Epithelial cell of umbilical artery (primary cell): ENCODE data around the gene CFL2. TPM values are rescaled to one million over a fixed set of nuclear protein-coding genes. Genes with fewer than 3 reads are reported as not detected.

Experiments used
- total RNA-seq: library from RNA; depleted of rRNA; stranded (reverse); fragments of >200 nt; gene quantifications from 2 replicates; pipeline ENCODE4 v1.2.3, GENCODE V29; 2014

CFL2 gene
- 66.9 and 73.6 TPM in 2 replicates for total RNA-seq

GRCh38 chr14:34714320-34715126 lies at the start of gene CFL2:
CFL2 (minus strand) TSS chr14:34714593; CDS start chr14:34714540, 53 bp downstream.

Other genes with a start within 250 kb of the CFL2 start
- gene EAPP, start 174.9 kb downstream of the CFL2 start, total RNA-seq = 42.2 and 43.5 TPM in 2 replicates
- gene SNX6, start 84.4 kb downstream of the CFL2 start, total RNA-seq = 181 and 190 TPM in 2 replicates
- 47.1 and 54.9 TPM in 2 replicates for gene BAZ1A, start 160.8 kb upstream of the CFL2 start, total RNA-seq